Activated CD4-positive, alpha-beta T cell treated with anti-CD3 and anti-CD28 coated beads, Interleukin-2, amount 50 U/mL, for 48 hours (primary cell): ENCODE measurements around the gene HDDC3.

Experiments
- DNase-seq, 2 experiments: peaks; one replicate each; pipeline ENCODE4 v3.0.0-alpha.2; 2020

The HDDC3 gene

DNA sequence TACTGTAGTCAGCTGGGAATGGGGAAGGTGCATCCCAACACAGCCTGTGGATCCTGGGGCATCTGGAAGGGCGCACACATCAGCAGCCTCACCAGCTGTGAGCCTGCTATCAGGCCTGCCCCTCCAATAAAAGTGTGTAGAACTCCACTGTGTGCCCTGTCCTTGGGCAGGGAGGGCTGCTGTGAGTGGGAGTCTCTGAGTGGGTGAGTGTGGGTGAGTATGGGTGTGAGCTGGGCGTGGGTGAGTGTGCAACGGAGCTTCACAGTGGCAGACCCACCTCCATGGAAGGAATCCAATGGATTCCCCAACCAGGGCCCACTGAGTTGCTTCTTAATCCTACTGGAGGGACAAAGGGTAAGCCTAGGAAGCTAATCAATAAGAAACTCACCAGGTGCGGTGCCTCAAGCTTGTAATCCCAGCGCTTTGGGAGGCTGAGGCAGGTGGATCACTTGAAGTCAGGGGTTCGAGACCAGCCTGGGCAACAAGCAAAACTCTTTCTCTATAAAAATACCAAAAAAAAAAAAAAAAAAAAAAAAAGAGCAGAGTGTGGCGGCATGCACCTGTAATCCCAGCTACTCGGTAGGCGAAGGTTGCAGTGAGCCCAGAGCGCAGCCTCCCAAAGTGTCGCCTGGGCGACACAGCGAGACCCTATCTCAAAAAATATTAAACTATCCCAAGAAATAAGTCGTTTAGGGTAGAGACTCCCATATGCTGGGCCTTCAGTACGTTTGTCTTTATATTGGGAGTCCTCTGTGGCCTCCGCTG lies 21.8 kb upstream of the HDDC3 start:
- DNase-seq: no peak

DNA sequence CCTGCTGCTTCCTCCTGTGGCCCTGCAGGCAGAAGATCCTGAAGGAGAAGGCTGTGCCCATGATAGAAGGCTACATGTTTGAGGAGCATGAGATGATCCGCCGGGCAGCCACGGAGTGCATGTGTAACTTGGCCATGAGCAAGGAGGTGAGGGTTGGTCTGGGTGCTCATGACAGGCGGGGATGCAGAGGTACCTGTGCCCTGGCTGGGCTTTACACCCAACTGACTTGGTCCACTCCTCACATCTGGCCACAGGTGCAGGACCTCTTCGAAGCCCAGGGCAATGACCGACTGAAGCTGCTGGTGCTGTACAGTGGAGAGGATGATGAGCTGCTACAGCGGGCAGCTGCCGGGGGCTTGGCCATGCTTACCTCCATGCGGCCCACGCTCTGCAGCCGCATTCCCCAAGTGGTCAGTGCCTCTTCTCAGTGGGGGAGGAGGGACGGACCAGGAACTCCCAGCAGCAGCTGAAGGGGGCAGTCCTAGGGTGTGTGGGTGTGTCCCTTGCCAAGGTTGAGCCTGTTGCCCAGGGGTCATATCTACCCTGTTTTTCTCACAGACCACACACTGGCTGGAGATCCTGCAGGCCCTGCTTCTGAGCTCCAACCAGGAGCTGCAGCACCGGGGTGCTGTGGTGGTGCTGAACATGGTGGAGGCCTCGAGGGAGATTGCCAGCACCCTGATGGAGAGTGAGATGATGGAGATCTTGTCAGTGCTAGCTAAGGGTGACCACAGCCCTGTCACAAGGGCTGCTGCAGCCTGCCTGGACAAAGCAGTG lies 20.7 kb upstream of the HDDC3 start:
- DNase-seq: no peak

DNA sequence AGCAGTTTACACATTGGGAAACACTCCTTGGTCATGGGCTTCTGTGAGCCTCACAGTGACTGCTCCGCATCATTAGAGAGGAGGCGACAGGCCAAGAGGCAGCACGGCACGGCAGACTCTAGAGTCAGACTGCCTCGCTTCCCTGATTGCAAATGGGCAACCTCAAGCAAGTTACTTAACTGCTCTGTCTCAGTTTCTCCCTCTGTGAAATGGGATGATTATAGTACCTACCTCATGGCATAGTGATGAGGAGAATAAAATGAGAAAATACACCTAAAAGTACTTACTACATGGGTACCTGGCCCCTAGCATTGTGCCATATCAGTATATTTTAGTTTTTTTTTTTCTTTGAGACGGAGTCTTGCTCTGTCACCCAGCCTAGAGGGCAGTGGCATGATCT lies 18.3 kb upstream of the HDDC3 start:
- no peak for DNase-seq

DNA sequence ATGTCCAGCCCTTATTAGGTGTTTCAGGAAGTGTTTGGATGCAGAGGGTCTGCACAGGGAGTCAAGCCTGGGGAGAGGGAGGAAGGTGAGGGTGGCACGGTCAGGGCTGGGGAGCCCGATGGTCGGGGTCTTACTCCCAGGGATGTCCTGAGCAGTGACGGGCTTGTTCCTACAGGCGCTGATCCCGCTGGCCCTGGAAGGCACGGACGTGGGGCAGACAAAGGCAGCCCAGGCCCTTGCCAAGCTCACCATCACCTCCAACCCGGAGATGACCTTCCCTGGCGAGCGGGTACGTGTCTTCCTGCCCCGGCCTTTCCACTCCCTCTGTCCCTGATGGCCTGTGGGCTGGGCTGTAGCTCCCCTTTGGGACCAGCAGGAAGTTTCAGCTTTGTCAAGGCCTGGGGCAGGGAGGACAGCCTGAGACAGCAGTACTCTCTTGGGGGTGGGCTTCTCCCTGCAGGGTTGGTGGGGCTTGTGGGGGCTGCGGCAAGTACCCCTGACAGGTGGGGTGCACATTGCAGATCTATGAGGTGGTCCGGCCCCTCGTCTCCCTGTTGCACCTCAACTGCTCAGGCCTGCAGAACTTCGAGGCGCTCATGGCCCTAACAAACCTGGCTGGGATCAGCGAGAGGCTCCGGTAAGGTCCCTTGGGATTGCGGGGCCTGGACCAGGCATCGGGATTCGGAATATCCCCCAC lies 17.8 kb upstream of the HDDC3 start:
- no peak for DNase-seq

DNA sequence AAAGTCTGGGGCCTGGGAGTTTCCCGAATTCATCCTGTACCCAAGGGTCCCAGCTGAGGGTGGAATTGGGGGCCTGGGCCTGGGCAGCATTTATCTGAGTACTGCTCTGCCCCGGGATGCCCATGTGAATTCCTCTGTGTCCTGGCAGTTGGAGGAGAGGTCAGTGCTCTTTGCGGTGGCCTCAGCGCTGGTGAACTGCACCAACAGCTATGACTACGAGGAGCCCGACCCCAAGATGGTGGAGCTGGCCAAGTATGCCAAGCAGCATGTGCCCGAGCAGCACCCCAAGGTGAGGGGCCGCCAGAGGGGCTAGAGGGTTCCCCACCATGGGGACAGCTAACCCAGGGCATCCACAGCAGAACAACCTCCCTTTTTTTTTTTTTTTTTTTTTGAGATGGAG lies 16.2 kb upstream of the HDDC3 start:
- no peak for DNase-seq

DNA sequence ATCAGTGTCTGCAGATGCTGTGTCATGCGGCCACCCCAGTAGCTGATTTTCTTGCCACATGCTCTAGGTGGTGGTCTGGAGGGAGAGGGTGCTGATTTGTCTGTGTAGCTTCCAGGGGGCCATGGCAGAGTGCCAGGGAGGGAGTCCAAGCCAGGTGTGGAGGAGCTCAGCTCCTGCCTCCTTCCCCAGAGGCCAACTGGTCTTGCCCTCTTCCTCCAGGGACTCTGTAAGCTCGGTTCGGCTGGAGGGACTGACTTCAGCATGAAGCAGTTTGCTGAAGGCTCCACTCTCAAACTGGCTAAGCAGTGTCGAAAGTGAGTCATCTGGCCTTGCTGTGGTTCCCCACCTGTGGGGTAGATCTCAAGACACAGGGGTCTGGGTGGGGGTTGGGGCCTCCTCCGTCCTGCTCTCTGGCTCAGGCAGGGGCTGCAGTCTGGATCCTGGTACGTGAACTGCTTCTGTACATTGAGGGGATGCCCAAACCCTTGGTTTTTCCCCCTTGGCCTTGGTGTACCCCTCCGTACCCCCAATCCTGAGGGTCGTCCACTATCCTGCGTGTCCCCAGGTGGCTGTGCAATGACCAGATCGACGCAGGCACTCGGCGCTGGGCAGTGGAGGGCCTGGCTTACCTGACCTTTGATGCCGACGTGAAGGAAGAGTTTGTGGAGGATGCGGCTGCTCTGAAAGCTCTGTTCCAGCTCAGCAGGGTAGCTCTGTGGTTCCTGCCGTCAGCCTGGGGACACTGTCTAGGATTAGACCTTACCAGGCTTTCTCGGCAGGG lies 15.4 kb upstream of the HDDC3 start:
- no peak for DNase-seq

DNA sequence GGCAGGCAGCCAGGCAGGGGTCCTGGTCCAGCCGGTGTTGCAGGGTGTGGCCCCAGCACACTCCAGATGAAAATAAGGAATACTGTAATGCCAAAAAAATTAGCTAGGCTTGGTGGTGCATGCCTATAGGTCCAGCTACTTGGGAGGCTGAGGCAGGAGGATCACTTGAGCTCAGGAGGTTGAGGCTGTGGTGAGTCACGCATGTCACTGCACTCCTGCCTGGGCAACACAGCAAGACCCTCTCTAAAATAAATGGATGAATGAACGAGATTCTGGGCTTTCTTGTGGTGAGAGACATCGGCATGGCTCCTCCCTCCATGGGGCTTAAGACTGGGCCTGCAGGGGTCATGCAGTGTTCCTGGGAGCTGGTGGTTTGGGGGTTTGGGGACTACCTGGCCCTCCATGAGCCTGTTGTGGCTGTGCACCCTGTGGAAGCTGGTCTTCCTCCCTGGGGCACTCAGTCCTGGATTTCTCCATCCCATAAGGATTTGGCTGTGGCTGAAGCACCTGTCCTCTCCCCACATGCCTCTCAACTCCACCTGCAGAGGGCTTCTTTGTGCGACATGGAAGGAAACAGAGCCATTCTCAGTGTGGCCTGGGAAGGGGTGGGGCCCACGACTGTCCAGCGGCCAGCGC lies 14.7 kb upstream of the HDDC3 start:
- no peak for DNase-seq

DNA sequence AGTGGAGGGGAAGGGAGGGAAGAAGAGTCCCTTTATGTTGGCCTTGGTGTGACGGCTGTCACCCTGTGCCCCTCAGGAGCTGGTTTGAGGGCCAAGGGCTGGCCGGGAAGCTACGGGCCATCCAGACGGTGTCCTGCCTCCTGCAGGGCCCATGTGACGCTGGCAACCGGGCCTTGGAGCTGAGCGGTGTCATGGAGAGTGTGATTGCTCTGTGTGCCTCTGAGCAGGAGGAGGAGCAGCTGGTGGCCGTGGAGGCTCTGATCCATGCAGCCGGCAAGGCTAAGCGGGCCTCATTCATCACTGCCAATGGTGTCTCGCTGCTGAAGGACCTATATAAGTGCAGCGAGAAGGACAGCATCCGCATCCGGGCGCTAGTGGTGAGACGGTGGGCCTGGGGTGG lies 14.2 kb upstream of the HDDC3 start:
- DNase-seq: no peak

DNA sequence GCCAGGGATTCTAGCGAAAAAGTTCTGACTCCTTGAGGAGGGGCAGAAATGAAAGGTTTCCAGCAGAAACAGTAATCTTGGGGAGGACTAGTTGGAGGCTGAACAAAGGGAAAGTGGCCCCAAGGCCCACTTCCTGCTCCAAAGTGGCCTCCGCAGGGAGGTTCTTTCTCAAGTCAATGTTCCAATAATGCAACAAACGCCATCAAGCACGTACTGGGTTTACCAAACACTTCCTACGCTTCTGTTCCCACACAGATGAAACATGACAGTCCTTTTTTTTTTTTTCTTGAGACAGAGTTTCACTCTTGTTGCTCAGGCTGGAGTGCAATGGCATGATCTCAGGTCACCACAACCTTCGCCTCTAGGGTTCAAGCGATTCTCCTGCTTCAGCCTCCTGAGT lies 12.7 kb upstream of the HDDC3 start:
- no peak for DNase-seq

DNA sequence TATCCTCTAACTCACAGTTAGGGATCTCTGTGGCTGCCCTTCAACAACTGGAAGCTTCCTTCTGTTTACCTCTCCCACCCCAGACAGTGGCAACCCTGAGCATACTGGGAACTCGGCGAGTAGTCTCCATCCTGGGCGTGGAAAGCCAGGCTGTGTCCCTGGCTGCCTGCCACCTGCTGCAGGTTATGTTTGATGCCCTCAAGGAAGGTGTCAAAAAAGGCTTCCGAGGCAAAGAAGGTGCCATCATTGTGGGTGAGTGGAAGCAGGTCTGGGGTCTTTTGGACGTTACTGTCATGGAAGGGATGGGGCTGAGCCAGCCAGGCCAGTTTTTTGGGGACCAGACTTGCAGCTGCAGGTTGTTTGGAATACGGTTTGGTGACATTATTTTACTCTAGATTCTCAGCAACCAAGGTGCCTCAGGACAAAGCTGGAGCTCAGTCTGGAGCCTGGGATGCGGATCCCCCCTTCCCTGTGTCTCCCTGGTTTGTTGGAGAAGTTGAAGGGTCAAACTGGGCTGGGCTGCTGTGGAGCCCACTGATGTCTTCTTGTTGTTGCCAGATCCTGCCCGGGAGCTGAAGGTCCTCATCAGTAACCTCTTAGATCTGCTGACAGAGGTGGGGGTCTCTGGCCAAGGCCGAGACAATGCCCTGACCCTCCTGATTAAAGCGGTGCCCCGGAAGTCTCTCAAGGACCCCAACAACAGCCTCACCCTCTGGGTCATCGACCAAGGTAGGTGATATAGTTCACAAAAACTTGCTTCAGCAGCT lies 10.2 kb upstream of the HDDC3 start:
- no peak for DNase-seq

DNA sequence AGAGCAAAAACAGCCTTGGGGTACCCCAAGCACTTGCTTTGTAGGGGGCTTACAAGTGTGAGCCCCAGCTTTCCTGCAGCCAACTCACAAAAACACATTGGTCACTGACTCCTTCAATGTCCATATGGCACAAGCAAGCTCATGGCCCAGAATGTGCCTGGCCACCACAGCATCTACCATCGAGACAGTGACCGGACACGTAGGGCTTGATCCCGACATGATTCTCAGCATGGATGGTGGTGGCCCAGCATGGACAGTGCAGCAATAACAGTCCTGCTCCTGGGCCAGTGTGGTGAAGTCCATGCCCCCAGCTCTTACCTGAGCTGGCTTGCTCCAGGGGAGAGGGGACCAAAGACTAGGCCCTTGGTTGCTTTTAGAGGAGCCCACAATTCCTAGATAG lies 8.7 kb upstream of the HDDC3 start:
- DNase-seq: no peak

DNA sequence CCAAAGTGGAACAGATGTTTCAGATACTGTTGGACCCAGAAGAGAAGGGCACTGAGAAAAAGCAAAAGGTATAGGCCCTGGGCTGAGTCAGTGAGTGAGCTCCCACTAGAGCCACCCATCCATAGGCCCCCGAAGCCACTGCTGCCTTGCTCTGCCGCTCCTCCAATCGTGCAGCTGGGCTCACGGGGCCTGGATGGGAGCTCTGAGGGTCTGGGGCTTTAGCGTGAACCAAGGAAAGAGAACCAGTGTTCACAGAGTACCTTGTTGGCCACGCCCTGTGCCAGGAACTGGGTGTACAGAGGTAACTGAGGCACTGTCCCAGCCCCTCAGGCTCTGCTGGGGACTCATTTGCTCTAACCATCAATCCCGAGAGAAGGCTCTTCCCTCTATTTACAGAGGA lies 7.4 kb upstream of the HDDC3 start:
- no peak for DNase-seq

DNA sequence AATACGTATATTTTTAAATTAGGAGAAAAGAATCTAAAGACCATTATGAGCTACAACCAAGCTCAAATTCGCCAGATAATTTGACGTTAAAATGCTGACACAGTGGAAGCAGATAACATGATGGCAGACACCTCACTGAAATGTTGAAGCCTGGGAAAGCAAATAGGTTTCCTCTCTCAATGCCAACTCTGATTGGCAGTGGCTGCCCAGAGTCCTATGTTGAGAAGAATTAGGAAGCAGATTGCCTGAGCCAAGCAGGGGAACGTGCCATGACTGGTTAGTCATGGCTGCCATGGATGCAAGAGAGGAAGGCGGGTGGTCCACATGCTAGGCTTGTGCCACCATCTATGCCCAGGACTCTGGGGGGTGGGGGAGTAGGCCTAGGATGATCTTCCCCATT lies 5.9 kb upstream of the HDDC3 start:
- no peak for DNase-seq

DNA sequence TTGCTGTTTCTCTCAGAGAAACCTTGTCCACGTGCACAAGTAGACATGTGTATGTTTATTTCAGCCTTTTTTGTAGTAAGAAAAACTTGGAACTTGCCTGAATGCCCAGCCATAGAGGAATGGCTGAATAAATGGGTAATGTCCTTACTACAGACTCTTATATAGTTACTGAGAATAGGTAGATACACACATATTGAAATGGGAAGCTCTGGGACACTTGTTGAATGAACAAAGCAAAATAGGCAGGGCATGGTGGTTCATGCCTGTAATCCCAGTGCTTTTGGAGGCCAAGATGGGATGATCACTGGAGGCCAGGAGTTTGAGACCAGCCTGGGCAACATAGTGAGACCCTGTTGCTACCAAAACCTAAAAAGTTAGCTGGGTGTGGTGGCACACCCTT lies 4.5 kb upstream of the HDDC3 start:
- no peak for DNase-seq

DNA sequence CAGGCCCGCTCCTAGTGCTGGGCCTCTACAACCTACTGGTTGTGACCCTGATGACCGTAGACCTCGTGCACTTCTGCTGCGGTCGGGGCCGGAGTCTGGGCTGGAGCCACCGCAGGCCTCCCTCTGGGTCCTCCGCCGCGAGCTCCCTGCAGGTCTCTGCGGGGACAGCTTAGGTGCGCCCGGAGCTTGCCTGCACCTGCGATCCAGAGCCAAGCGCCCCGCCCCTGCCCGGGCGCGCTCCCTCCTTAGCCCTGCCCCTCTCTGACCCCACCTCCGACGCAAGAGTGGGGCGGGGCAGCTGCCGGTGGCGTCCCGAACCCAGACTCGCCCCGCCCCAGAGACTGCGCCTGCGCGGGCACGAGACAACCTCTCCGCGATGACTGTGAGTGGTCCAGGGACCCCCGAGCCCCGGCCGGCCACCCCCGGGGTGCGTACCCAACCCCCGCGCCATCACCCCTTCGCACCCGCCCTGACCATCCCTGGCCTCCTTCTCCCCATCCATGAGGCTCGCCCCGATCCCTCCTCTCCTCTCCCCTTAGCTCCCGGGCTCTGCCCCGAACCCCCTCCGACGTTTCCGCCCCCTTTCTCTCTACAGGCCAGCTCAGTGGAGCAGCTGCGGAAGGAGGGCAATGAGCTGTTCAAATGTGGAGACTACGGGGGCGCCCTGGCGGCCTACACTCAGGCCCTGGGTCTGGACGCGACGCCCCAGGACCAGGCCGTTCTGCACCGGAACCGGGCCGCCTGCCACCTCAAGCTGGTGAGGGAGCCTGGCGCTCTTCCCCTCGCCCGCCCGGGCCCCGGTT lies 2.8 kb upstream of the HDDC3 start, which contains the start of gene UNC45A:
Gene UNC45A, plus strand, starts transcription at position 337 of the 803 bp plus-strand sequence. Its CDS starts 40 bp downstream, at position 377.
- DNase-seq: peak; percentile 97 to 98

DNA sequence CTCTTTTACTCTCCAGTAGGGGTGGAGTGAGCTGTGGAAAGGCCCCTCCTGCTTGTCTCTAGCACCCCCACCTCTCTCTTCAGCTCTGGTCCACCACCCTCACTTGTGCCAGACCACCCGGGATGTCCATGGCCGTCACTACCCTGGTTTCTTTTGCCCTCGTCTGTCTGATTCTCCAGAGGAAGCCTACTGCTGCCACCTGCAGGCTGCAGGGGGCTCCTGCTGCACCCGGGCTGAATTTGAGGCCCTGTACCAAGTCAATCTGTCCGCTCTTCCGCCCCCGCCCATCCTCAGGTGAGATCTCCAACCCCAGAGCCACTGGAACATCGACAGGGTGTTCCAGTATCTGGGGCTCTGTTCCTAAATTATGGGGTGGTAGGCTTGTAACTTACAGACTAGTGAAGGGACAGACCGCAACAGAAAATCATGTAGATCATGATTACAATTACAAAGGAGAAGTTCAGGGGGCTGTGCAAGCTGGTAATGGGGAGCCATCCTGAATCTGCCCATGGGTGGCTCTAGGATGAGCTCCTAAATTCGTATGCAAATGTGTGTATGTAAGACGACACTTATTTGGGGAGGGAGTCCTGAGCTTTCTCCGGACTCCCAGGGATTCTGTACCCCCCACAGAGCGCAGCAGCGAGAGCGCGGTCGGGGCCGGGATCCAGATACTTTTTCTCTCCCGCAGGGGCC lies 2.1 kb upstream of the HDDC3 start:
- DNase-seq: peak; percentile 93 to 94

DNA sequence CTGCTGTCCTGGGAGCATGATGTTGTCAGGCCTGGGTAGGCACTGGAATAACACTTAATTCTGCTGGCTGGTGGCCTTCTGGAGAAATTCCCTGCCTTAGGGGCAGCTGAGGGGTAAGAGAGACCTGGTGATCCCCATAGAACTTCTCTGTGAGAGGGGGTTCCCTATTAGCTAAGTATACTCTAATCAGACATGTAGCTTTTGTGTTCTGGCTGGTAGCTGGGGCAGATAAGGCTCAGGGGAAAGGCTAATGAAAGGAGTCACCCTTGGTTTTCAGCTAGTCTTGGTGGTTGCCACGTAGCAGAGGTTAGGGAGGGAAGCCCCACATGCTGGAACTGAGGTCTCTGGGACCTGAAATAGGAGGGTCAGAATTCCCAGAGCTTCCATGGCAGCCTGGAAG lies 952 bp upstream of the HDDC3 start:
- no peak for DNase-seq

DNA sequence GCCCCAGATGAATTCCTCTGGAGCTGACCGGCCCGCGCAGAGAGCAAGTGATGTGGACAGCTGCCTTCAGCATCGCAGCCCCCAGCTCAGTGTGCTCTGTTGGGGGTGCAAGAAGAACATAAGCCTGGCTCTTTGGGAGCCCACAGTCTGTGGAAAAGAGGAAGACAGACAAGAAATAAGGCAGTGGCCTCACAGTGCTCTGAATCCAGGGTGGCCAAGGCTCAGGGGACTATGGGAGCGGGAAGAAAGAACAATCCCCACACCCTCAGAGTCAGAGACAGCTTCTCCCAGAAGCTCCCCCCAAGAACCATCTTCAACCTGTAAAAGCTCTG lies 277 bp upstream of the HDDC3 start:
- no peak for DNase-seq

DNA sequence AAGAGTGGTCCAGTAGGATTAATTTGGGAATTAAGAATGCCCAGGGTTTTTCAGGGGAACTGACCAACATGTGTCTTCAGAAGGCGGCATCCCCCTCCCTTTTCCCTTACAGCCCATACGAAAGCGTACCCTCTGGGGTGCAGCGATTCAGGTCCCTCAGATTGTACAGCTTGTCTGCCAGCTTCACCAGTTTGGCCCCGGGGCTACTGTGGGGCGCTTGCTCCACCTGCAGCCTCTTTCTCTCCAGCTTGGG lies 848 bp downstream of the HDDC3 start:
- no peak for DNase-seq

DNA sequence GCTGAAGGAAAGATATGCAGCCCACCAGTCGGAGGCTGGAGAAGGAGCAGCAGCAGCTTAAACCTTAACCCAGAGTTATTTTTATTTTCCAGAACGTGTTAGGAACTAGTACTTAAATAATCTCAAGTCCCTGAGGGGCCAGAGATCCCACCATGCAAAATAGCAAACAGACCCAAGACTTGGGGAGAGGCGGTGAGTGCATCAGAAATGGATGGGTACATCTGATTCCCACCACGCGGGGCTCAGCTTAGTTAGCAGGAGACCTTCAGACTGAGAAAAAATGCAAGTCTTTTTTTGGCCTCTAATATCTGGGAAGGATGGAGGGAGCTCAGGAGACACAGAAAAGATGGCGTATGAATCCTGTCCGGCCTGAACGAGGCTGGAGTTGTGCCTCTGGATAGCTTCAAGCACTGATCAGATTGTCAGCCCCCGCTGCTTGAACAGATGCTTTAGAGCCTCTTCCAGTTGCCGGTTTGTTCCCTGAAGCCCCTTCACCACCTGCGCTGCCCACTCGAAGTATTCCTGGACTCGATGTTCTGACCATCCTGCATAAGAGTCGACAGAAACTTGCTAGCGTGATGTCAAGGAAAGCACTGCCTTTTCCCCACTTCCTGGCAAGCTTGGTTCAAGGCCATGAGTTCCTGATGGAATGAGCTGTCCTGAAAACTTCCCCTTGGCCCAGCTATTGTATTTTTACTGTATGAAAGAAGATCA lies 1.3 kb downstream of the HDDC3 start:
- DNase-seq: peak; percentile 11 to 23
